Measurements from ENCODE around the gene CAPN10.

Gene CAPN10

DNA sequence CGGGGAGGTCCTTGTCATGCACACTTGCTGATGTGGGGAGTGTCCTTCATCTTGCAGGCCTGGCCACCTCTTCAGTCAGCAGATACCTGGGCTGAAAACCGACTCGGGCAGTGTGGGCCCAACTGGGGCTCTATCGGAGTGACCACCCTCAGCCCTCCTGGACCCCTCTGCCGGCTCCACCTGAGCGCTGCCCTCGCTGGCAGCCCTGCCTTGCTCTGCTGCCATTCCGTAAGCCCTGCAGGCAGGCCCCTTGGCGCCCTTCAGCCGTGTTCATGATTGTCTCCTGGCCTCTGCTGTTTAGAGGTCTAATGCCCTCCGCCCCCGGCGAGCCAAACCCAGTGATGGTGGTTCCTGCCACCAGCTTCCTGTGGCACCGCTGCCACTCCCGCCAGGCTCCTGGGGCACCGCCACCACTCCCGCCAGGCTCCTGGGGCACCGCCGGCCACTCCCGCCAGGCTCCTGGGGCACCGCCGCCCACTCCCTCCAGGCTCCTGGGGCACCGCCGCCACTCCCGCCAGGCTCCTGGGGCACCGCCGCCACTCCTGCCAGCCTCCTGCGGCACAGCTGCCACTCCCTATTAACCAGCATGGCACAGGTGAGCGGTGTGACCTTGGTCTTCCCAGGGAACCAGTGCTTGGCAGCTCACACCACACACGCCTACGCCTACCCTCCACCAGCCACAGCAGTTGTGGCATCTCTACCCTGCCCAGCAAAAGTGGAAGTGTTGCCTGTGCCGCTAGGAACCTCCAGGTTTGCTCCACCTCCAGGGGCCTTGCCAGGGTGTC is 15.9 kb downstream of the CAPN10 start:
- DNase-seq (ENCODE audit: low spot score) = peak; percentile 56

DNA sequence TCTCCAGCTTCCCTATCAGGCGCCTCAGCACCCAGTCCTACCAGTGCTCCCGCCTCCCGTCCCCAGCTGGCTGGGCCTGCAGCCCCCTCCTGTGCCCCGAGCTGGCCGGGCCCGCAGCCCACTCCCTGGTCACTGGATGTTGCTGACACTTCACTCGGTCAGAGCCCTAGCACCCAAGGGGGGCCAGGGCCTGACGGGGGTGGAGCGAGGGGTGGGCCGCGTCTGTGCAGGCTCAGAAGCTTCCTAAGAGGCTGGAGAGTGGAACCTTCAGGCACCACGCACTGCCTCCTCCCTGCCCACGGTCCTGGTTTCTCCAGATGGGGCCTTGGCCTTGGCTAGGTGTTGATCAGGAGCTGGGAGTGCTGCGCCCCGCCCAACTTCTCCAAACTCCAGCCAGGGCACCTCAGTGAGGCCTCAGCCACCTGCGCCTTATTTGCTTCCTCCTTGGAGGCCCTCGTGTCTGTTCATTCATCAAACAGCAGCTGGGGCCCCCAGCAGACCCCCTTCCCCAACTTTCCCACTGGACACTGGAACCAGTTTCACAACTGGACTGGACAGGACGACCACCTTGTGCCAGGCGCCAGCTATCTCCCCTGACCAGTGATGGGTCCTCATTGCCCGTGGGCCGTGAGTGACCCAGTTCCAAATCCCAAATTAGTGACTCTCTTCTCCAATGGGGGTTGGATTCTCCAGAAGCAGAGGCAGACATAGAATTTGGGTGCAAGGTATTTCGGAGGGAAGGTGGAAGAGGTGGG is 16.7 kb downstream of the CAPN10 start:
- DNase-seq (ENCODE audit: low spot score) = no peak

DNA sequence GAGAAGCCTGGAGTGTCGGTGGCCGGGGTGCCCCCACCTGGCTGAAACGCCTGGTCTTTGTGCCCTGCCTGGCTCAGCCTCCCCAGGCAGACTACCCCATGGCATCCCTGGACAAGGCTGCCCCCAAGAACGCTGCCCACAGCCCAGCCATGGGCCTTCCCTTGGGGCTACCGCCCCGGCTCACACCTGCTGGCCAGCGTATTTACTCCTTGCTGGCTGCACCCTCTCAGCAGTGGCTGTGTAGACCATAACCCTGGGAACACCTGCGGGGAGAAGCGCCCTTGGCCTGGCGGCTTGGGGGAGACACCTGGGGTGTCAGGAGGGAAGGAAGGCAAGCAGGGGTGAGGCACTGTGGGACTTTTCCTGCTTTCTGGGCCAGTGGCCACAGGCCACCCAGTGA is 17.3 kb downstream of the CAPN10 start:
- DNase-seq (ENCODE audit: low spot score) = no peak

DNA sequence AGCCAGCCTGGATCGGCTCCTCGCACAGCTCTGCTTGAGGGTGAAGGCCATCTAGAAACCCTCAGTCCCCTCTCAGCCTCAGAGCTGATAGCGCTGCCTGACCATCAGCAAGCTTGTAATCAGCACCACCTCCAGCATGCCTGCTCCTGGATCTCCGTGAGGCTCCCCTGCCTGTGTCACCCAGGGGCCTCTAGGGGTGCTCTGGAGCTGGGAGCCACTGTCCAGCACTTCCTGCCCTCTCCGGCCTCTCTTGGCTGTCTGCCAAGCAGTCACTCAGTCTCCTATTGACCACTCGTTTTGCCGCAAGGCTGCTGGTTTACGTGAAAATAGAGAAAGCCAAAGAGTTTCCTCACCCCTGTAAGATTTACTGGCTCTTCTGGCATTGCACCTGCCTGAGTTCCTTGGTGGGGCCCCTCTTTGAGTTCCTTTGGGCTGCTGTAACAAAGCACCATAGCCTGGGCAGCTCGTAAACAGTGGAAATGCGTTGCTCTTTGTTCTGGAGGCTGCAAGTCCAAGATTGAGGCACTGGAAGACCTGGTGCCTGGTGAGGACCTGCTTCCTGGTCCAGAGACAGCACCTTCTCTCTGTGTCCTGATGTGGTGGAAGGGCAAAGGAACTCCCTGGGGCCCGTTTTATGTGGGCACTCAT is 17.9 kb downstream of the CAPN10 start:
- DNase-seq (ENCODE audit: low spot score) = peak; percentile 79

DNA sequence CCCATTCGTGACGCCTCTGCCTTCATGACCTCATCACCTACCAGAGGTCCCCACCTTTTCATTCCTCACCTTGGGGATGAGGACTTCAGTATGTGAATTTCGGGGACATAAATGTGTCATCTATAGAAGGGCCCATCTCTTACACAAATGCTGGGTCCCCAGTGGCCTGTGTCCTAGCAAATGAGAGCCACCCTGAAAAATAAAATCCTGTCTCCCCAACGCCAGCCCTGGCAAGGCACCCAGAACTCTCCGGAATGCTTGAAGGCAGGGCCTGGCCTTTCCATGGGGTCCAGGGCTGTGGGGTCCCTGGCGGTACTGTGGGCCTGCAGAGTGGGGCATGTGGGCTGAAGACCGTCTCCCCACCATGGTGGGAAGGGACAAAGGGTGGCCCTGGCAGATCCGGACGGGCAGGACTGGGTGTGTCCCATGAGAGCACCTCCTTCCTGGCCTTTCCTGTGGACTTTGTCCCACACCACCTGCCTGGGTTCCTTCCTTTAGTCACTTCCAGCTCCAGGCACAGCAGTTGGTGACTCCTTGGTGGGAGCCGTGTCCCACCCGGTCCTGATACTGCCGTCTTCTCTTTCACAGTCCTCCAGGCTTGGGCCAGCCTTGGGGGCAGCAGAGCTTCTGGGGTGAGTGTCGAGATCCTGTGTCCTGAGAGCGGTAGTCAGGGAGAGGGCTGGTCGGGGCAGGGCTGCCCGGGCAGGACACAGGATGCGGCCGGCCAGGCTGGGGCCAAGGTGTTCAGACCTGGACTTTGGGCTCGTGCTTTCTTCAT is 18.6 kb downstream of the CAPN10 start:
- DNase-seq (ENCODE audit: low spot score) = peak; percentile 75

DNA sequence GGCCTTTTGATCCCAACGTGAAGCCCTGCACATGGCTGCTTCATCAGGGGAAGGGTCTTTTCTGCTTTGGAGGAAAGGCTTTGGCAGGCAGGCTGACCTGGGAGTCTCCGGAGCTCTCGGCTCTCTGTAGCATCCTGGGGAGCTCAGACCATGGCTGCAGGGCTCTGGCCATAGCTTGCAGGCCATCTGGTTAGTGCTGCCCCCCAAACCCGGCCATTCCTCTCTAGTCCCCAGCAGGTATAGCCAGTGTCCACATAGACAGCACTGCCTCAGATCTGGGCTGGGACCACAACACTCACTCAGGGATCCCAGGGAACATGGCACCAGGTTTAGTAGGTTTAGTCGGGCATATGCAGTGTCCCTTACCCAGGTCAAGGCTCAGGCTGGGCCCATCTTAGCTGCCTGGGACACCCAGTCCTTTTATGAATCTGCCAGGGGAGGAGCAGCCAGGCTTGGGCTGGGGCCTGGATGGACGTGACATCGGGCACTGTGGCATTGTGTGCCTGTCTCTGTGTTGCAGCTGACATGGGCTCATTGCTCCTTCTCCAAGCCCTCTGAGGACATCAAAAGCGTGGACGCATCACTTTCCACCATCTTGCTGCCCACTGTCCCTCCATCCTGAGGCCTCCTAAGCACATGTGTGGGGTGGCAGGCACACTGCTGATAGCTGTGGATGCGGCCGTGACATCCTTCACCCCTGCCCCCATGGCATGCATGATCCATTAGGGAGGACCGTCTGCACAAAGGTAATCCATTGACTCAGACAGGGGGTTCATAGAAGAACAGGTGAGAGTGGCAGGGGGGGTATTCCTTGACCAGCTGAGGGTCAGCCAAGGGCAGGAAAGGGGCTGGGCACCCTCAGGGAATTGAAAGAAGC is 19.6 kb downstream of the CAPN10 start:
- DNase-seq (ENCODE audit: low spot score) = no peak

DNA sequence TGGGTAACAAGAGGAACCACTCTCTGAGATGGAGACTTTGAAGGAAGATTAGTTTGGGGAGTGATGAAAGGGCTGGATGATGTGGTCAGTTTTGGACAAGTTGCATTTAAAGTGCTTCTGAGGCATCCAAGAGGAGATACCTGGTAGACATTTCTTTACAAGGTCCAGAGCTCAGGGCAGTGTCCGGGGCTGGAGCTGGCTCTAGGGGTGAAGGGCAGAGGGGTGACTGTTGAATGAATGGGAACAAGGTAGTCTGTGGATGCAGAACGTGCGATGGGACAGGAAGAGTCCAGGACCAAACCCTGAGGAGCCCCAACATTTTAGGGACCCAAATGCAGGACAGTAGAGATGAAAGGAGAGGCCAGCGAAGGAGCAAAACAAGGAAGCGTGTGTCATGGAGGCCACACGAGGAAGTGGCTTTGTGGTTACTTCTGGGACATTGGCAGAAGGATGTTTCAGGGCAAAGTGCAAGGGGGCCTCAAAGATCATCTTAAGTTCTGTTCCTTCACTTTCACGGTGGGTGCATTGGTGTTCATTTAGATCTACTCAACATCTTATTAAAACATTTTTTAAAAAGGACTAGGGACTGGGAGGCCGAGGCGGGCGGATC is 25.2 kb downstream of the CAPN10 start:
- no peak for DNase-seq (ENCODE audit: low spot score)

DNA sequence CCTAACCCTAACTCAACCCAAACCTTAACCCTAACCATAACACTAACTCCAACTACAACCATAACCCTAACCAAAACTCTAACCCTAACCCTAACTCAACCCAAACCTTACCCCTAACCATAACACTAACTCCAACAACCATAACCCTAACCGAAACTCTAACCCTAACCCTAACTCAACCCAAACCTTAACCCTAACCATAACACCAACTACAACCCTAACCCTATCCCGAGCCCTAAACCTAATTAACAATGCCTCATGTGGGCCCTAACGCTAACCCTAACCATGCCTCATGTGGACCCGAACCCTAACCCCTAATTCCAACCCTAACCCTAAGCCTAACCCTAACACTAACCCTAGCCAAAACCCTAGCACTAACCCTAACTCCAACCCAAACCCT is 27.2 kb downstream of the CAPN10 start:
- no peak for DNase-seq (ENCODE audit: low spot score)

DNA sequence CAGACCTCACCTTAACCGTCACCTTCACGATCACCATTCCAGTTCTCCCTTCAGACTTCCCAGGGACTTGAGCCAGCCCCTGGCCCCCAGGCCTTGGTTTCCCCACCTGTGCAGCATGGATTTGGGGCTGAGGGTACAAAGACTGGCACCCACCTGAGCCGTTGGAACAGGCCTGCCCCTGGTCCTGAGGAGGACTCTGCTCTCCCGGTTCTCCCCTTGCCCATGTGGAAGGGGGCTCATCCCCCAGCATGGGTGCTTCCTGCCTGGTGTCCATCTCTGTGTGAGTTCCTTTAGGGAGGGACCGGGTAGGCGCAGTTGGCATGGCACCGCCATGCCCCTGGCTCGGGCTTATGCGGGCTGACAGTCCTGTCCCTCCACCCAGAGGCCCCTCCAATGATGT is 27.9 kb downstream of the CAPN10 start:
- no peak for DNase-seq (ENCODE audit: low spot score)

DNA sequence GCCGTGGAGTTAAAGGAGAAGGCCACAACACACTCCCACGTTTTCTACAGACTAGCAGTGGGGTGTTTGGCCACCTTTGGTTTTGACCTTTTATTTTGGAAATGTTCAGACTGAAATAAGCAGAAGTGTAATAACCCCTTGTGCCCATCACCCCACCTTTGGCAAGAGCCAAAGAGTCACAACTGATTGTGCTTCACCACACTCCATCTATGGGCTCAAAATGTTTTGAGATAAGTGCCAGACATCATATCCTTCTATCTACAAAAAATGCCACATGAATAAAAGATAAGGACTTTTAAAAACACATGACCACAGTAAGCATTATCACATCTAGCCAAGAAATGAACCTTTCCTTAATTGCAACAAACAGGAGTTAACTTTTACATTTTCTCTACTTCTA is 28.9 kb downstream of the CAPN10 start:
- no peak for DNase-seq (ENCODE audit: low spot score)

DNA sequence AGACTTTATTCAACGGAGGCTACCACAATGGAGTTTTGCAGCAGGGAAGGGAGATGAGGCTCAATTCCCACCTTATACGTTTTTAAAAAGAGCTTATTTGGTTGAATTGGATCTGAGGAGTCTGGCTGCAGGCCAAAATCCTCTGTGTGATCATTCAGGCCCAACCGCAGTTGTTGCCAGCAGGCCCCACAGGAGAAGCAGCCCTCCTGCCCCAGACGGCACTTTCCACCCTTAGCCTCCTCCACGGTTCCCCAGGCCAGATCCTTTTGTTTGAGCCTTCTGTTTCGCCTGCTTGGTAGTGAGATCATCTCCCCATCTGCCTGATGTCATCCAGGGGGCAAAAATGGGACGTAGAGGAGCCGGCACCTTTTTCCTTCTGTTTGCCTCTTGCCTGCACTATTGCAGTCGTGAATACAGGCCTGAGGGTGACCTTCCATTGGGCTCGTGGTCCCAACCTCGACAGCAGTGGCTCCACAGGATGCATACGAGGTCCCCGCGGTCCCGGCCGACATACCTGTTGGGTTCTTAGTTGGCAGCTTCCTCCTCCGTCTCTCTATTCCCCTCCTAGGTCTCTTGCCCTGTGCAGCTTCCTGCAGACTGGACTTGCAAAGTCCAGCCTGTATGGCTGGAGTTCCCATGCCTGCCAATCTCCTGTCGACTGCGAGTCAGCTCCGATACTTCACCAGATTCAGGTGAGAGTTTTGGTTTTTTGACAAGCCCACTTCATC is 29.4 kb downstream of the CAPN10 start:
- DNase-seq (ENCODE audit: low spot score) = no peak

DNA sequence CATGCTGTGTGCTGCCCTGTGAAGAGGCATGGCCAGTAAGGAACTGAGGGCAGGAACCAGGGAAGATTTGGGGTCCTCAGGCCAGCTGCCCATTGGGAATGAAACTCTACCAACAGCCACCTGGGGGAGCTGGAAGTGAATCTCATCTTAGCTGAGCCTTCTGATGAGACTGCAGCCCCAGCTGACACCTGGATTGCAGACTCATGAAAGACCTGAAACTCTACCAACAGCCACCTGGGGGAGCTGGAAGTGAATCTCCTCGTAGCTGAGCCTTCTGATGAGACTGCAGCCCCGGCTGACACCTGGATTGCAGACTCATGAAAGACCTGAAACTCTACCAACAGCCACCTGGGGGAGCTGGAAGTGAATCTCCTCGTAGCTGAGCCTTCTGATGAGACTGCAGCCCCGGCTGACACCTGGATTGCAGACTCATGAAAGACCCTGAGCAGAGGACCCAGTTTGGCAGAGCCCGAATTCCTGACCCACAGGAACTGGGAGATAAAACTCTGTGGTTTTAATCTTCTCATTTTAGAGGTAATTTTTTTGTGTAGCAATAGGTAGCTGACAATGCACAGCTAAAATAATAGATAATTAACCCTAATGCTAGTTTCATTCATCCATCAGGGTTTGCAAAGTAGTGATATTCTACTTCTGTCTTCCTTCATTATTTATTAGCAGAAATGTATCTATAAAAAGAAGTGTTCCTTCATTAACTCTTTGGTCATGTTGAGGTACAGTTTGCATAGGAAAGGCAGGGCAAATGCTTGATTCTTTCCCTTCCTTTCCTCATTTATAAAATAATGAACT is 30.5 kb downstream of the CAPN10 start:
- peak; percentile 68 for DNase-seq (ENCODE audit: low spot score)

DNA sequence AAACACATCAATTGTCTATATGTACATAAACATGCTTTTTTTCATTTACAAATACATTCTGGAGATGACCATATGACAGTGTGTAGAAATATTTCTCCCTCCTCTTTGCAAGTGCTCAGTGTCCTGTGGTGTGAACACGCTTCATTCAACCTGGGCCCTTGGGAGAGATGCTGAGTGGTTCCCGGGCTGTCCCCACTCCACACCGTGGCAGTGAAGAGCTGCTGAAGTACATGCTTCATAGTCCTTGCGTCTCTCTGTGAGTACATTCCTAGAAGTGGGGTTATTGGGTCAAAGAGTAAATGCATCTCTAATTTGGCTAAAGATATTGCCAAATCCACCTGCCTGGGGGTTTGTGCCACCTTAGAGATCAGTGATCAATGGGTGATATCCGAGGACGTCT is 32.2 kb downstream of the CAPN10 start:
- no peak for DNase-seq (ENCODE audit: low spot score)

DNA sequence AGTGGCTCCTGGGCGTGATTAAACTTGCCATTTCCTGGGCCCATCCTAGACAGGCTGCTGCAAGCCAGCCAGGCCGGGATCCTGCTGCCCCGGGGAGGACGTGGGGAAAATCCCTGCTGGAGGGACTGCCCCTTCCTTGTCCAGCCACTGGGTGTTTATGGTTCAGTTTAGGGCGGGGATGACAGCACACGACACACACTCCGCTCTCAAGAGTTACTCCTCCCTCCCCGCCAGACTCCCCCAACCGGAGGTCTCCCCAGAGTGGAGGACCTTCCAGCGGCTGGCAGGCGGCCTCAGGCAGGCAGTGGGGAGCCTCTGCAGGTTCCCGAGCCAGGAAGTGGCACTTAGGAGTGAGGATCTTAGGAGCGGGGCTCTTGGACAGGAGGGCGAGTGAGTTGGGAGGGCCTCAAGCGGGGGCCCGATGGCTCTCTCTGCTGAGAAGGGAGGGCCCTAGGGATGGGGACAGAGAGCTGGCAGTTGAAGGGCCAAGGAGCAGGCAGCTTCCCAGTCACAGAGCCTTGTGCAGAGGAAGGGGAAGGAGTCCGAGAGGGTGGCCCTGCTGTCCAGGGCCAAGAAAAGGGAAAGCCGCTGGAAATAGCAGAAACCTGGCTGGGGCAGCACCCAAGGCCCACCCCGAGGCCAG is 33.1 kb downstream of the CAPN10 start:
- no peak for DNase-seq (ENCODE audit: low spot score)

DNA sequence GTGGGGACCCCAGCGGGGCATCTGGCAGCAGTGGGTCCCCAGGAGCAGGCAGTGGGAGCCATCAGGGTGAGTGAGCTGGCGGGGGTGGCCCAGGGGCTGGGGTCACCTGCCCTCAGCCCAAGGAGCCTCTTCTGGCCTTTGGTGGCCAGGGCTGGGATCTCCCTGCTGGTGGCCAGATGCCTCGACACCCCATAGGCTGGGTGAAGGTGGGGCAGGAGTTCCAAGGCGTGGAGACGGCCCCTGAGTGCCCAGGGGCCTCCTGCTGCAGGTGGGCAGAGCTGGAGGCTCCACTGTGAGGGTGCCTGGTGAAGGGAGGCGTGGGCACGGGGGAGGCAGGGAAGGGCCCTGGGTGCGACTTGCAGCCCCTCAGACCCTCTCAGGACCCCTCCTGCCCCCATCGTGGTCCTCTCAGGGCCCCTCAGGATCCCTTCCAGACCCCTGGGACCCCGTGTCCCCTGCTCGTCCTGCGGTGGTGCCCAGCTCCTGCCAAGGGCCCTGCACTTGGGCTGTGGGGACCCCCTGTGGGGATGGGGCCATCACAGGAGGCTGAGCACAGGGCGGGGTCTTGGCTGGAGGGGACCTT is 33.7 kb downstream of the CAPN10 start:
- no peak for DNase-seq (ENCODE audit: low spot score)

DNA sequence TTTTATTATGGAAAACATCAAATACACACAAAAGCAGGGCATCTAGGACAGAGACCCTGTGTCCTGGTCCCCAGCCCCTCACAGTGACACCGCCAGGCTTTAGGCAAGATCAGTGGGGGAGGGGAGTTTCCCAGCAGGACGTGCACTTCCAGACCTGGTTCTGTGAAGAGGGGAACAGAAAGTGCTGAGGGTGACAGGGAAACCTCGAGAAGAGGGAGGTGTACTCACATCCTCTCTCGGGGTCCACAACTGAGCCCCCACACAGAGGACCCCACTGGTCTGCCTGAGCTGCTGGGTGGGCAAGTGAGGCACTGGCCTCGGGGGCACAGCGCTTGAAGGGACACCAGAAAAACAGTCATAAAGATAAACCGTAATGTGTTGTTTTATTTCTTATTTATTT is 34.3 kb downstream of the CAPN10 start:
- DNase-seq (ENCODE audit: low spot score) = no peak

DNA sequence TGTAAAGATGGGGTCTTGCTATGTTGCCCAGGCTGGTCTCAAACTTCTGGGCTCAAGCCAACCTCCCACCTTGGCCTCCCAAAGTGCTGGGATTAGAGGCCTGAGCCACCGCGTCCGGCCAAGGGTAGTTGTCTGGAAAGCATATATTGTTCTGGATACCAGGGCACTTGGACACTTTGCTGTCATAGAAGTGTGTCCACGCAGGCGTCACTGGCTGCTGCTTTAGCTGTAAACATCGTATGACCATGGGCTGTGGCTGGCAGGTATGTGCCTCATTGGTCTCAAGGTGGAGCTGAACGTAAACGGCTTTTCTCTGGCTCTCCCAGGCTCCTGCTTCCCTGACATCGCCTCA is 35.5 kb downstream of the CAPN10 start:
- no peak for DNase-seq (ENCODE audit: low spot score)

DNA sequence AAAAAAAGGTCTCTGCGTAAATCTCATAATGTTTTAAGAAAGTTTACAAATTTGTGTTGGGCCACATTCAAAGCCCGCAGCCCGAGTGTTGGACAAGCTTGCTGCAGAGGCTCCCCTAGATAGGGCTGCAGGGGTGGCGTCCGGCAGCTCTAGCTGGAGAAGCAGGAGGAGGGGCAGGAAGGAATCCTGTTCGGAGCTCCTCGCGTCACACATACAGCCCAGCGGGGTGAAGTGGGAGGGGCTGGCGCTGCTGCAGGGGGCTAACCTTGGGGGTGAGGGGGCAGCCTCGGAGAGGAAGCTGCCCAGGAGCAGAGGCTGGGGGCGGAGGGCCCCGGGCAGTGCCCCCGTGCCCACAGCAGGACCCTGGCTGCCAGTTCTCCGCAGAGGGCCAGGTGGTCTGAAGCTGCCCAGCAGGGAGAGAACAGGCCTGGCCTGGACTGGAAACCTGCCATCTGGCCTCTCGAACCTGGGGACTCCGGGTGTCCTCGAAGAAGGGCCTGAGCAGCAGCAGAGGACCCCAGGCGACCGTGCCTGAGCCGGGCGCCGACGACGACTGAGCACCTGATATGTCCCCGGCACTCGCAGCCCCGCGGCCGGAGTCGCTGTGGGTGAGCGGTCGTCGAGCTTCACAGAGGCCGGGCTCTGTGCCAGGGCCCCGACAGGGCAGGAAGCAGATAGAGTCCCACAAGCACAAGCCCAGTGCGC is 36.1 kb downstream of the CAPN10 start:
- DNase-seq (ENCODE audit: low spot score) = no peak

All from SW480 (cell line).